Activated CD4-positive, alpha-beta T cell treated with anti-CD3 and anti-CD28 coated beads, Interleukin-2, amount 50 U/mL, for 48 hours (primary cell): ENCODE results near the gene TMEM141.
"Not testable (repeated sequence)": the region's sequence is repeated elsewhere in the genome, so short reads cannot be mapped to it uniquely, and the experiment has no call there.

Source experiments
- DNase-seq, 2 experiments: peaks; one replicate each; pipeline ENCODE4 v3.0.0-alpha.2; 2020

Gene TMEM141

DNA sequence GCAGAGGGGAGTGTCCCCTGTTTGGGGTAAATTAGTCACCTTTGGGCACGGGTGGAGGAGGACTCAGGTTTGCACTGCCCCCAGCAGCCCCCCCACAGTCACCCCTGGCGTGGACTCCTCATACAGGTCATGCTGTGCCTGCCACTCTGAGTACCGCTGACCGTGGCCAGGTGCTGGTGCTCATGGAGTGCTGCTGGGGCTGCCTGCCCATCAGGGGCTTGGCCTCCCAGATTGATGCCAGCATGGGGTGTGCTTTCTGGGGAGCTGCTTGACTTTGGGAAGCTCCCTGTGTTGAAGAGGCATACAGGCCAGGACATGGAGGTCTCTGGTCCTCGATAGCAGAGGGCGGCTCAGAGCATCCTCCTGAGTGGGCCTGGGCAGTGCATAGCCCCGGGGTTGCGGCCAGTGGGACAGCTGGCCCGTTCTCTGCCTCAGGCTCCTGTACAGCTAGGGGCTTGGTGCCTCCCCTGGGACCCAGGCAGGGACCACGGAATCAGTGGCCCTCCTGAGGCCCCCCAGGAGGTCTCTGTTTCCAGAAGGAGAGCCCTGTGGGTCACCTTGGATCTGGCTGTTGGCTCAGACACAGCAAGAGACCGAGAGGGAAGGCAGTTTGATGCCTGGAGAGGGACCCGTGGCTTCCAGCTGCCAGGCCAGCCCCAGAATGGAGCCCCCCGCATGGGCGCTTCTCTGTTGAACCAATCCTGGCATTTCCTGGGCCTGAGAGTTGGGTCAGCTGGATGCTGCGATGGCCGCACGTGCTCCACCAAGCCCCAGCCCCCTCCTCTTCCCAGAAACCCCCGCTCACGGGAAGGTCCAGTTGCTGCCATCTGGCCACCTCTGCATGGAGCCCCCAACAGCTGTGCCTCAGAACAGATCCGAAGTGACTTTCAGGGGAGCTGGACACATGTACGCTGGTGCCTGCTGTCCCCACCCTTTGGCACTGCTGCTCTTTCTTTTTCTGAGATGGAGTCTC, 45.1 kb downstream of the TMEM141 start:
- no peak for DNase-seq

DNA sequence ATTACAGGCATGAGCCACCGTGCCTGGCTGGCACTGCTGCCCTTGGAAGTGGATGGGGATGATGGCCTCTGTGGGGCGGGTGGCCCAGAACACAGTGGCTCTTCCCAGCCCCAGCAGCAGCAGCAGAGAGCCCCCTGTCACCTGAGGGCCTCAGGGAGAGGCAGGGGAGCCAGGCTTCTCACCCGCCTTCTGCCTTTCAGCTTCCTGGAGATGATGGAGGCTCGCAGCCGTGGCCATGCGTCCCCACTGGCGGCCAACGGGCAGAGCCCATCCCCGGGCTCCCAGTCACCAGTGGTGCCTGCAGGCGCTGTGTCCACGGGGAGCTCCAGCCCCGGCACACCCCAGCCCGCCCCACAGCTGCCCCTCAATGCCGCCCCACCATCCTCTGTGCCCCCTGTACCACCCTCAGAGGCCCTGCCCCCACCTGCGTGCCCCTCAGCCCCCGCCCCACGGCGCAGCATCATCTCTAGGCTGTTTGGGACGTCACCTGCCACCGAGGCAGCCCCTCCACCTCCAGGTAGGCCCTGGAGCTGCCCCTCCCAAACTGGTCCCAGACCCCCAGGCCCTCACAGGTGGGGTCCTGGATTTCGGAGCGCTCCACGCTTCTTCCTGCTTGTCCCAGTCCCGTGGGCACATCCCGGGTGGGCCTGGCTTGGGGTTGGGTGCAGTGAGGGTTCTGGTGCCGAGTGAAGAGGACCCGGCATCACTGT, 46.2 kb downstream of the TMEM141 start:
- no peak for DNase-seq

GRCh38 chr9:136837856-136838277, 46.7 kb downstream of the TMEM141 start:
- not testable (repeated sequence) for DNase-seq

DNA sequence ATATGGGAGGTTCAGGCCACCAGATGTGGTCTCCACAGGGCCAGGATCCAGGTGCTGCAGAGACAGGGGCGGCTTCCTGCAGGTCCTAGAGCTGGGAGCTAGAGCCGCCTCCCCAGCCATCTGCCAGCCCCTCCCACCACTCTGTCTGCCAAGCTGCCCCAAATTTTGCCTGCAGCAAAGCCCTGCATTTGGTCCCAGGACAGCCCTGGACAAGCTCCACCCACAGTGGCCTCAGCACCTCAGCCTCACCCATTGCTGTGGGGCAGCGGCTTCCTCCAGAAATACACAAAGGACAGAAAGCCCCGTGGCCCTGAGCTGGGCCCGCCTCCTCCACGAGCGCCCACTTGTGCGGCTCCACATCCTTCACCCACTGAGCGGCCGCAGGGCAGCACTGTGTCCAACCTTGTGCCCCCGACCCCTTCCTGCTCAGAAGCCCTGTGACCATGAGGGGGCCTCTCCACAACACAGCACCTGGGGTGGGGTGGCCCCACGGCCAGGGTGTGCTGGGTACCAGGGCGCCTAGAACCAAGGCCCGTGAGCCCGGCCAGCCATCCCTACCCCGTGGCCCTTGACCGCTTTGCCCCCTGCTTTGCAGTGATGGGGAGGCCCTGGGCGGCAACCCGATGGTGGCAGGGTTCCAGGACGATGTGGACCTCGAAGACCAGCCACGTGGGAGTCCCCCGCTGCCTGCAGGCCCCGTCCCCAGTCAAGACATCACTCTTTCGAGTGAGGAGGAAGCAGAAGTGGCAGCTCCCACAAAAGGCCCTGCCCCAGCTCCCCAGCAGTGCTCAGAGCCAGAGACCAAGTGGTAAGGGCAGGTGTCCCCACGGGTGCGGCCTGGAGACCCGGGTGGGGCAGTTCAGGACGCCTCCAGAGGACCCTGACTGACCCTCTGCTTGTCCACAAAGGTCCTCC, 47.4 kb downstream of the TMEM141 start:
- no peak for DNase-seq

DNA sequence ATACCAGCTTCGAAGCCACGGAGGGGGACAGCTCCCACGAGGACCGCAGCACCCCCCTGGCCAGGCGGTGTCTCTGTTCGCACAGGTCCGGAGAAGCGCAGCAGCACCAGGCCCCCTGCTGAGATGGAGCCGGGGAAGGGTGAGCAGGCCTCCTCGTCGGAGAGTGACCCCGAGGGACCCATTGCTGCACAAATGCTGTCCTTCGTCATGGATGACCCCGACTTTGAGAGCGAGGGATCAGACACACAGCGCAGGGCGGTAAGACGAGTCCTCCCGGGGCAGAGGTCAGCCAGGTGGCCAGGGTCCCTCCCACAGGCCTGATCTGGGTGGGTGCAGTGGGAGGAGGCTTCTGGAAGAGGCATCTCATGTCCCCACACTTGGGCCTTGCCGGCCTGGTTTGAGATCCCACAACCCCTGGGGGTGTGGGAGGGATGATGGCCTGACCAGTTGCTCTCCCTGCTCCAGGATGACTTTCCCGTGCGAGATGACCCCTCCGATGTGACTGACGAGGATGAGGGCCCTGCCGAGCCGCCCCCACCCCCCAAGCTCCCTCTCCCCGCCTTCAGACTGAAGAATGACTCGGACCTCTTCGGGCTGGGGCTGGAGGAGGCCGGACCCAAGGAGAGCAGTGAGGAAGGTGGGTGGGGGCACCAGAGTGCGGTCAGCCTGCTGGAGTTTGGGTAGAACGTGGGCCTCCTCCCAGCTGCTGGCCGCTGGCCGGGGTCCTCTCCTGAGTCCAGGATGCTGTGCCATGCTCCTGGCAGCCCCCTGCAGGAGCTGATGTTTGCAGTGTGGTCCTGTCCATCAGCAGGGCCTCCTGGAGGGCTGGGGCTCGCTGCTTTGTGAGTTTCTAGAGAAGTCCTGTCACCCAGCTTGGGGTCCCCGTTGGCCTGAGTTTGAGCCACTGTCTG, 48.3 kb downstream of the TMEM141 start:
- no peak for DNase-seq

- no peak for DNase-seq
Observed at GRCh38 chr9:136840140-136840876, 49.2 kb downstream of the TMEM141 start.

DNA sequence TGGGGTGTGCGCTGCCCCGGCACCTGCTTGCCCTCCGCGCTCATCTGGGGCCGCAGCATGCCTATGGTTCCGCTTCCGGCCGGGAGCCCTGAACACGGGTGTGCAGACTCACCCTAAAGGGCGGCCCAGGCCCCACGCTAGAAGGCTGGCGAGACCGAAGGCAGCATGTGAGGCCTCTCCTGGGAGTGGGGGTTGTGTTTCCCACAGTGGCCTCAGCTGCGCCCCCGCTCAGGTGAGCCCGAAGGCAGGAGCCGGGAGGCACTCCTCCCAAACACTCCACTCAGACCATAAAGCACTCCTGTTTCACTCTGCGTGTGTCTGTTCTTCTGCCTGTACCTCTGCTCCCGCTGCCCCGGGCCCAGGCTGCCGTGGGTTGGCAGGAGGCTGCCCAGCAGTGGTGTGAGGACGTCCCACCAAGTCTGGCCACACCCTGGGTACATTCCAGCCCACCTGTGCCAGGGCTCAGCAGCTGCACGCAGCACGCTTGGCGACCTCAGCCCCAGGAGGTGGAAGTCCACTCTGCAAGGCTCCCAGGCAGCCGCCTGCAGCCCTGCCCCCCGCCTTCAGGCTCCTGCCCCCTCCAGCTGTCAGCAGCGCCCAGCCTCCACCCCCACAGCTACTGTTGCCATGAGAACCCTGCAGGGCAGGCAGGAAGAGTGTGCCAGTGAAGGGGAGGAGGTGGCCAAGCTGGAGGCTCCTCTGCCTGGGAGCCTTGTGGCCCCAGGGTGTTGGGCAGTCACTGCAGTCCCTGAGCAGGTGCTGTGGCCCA, 49.9 kb downstream of the TMEM141 start:
- DNase-seq = no peak

GRCh38 chr9:136841646-136842379, 50.7 kb downstream of the TMEM141 start:
- not testable (repeated sequence) for DNase-seq

- DNase-seq = peak; percentile 83 to 85
Observed at GRCh38 chr9:136842380-136842948, 51.3 kb downstream of the TMEM141 start, which contains the start of gene AJM1. Gene AJM1, plus strand, starts transcription at chr9:136842478. Its CDS starts 1,937 bp downstream, at chr9:136844415.
